ENCODE data around the gene LARP4B. TPM values are rescaled to one million over a fixed set of nuclear protein-coding genes. Genes with fewer than 3 reads are reported as not detected.

Gene LARP4B
- total and polyA plus RNA-seq, 3 donors from 2014 or later = 54.2 to 98.6 (median 95.3) TPM

GRCh38 chr10:856416-857157, 74.9 kb downstream of the LARP4B start:
- WGBS, 2 donors = 33 to 48% methylated on average over 11 of the region's 11 CpGs
- H3K9me3 ChIP-seq = no peaks in the 10 kb centered on the region
- DNase-seq = no peak
- H3K4me1 ChIP-seq = peaks cover 20% of the 10 kb centered on the region
- TF ChIP-seq CTCF (IDR thresholded peaks at IDR 0.05) (no peak), POLR2A (IDR thresholded peaks at IDR 0.05) (no peak)
- peak overlapping the region in 1 of 2 donors; percentile 36 for H3K27ac ChIP-seq
- H3K4me3 ChIP-seq = no peak overlapping the region
- H3K27me3 ChIP-seq = no peaks in the 10 kb centered on the region
- H3K36me3 ChIP-seq (ENCODE audit: low read depth, missing control alignments) = no peaks in the 10 kb centered on the region
- intact Hi-C loops (cut with DNase I; ENCODE audit: low total_unique reads) = no loop called here

GRCh38 chr10:855671-856070, 75.8 kb downstream of the LARP4B start:
- Histone ChIP-seq H3K27me3 (no peaks in the 10 kb centered on the region), H3K36me3 (ENCODE audit: low read depth, missing control alignments) (no peaks in the 10 kb centered on the region), H3K9me3 (no peaks in the 10 kb centered on the region), H3K4me1 (peaks cover 20% of the 10 kb centered on the region), H3K27ac (no peak overlapping the region), H3K4me3 (no peak overlapping the region)
- no peak for DNase-seq
- TF ChIP-seq CTCF (IDR thresholded peaks at IDR 0.05) (no peak), POLR2A (IDR thresholded peaks at IDR 0.05) (no peak)
- intact Hi-C loops (cut with DNase I; ENCODE audit: low total_unique reads) = no loop called here
- 67 to 78% methylated on average over 5 of the region's 5 CpGs for WGBS, 2 donors

GRCh38 chr10:855079-855478, 76.4 kb downstream of the LARP4B start:
- TF ChIP-seq CTCF (IDR thresholded peaks at IDR 0.05) (no peak), POLR2A (IDR thresholded peaks at IDR 0.05) (no peak)
- Histone ChIP-seq H3K9me3 (no peaks in the 10 kb centered on the region), H3K27ac (no peak overlapping the region), H3K4me1 (peaks cover 20% of the 10 kb centered on the region), H3K4me3 (no peak overlapping the region), H3K27me3 (no peaks in the 10 kb centered on the region), H3K36me3 (ENCODE audit: low read depth, missing control alignments) (no peaks in the 10 kb centered on the region)
- whole genome bisulfite sequencing, 2 donors = 93 to 100% methylated on average over 1 of the region's 1 CpG
- no peak for DNase-seq
- intact Hi-C loops (cut with DNase I; ENCODE audit: low total_unique reads) = no loop called here

GRCh38 chr10:853017-853416, 78.5 kb downstream of the LARP4B start:
- Histone ChIP-seq H3K27ac (no peak overlapping the region), H3K27me3 (no peaks in the 10 kb centered on the region), H3K4me3 (no peak overlapping the region), H3K4me1 (peaks cover 21% of the 10 kb centered on the region), H3K9me3 (no peaks in the 10 kb centered on the region), H3K36me3 (ENCODE audit: low read depth, missing control alignments) (no peaks in the 10 kb centered on the region)
- intact Hi-C loops (cut with DNase I; ENCODE audit: low total_unique reads) = no loop called here
- no peak for DNase-seq
- TF ChIP-seq POLR2A (IDR thresholded peaks at IDR 0.05) (no peak), CTCF (IDR thresholded peaks at IDR 0.05) (no peak)

- intact Hi-C loops (cut with DNase I; ENCODE audit: low total_unique reads) = no loop called here
- no peak overlapping the region for H3K4me3 ChIP-seq
- no peaks in the 10 kb centered on the region for H3K27me3 ChIP-seq
- H3K27ac ChIP-seq = no peak overlapping the region
- 74 to 77% methylated on average over 3 of the region's 3 CpGs for WGBS, 2 donors
- no peaks in the 10 kb centered on the region for H3K9me3 ChIP-seq
- peaks cover 27% of the 10 kb centered on the region for H3K4me1 ChIP-seq
- no peaks in the 10 kb centered on the region for H3K36me3 ChIP-seq (ENCODE audit: low read depth, missing control alignments)
- no peak for DNase-seq
- TF ChIP-seq CTCF (IDR thresholded peaks at IDR 0.05) = no peak
- TF ChIP-seq POLR2A (IDR thresholded peaks at IDR 0.05) = no peak
Measured at GRCh38 chr10:852386-852785, 79.1 kb downstream of the LARP4B start.

All from testis (tissue), 3 donors.